Measurements from ENCODE around the gene CSTF3.
A peak's percentile ranks its signal among the peaks of the same experiment; 100 is the strongest.

The CSTF3 gene

GRCh38 chr11:33160136-33160535 lies 1.1 kb downstream of the CSTF3 start:
- peak overlapping the region; percentile 94 for H3K4me3 ChIP-seq (ENCODE audit: low read depth, low read length)
- TF ChIP-seq, protein P1, sequence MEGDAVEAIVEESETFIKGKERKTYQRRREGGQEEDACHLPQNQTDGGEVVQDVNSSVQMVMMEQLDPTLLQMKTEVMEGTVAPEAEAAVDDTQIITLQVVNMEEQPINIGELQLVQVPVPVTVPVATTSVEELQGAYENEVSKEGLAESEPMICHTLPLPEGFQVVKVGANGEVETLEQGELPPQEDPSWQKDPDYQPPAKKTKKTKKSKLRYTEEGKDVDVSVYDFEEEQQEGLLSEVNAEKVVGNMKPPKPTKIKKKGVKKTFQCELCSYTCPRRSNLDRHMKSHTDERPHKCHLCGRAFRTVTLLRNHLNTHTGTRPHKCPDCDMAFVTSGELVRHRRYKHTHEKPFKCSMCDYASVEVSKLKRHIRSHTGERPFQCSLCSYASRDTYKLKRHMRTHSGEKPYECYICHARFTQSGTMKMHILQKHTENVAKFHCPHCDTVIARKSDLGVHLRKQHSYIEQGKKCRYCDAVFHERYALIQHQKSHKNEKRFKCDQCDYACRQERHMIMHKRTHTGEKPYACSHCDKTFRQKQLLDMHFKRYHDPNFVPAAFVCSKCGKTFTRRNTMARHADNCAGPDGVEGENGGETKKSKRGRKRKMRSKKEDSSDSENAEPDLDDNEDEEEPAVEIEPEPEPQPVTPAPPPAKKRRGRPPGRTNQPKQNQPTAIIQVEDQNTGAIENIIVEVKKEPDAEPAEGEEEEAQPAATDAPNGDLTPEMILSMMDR (IDR thresholded peaks at IDR 0.05; ENCODE audit: low read depth, low read length): no peak

DNA sequence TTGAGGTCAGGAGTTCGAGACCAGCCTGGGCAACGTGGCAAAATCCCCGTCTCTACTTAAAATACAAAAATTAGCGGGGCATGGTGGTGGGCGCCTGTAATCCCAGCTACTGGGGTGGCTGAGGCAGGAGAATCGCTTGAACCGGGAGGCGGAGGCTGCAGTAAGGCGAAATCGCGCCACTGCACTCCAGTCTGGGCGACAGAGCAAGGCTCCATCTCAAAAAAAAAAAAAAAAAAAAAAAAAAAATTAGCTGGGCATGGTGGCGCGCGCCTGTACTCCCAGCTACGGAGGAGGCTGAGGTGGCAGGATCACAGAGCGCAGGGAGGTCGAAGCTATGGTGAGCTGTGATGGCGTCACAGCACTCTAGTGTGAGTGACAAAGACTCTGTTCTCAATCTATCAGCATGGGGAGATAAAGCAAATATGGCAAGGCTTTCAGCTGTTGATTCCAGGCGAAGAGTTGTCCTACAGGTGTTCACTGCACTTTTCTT lies 1.9 kb downstream of the CSTF3 start:
- H3K4me3 ChIP-seq (ENCODE audit: low read depth, low read length): peak overlapping the region; percentile 94

- TF ChIP-seq, protein P1 (IDR thresholded peaks at IDR 0.05; ENCODE audit: low read depth, low read length): no peak
- no peak overlapping the region for H3K4me3 ChIP-seq (ENCODE audit: low read depth, low read length)
Observed at GRCh38 chr11:33158596-33159275, 2.5 kb downstream of the CSTF3 start.

DNA sequence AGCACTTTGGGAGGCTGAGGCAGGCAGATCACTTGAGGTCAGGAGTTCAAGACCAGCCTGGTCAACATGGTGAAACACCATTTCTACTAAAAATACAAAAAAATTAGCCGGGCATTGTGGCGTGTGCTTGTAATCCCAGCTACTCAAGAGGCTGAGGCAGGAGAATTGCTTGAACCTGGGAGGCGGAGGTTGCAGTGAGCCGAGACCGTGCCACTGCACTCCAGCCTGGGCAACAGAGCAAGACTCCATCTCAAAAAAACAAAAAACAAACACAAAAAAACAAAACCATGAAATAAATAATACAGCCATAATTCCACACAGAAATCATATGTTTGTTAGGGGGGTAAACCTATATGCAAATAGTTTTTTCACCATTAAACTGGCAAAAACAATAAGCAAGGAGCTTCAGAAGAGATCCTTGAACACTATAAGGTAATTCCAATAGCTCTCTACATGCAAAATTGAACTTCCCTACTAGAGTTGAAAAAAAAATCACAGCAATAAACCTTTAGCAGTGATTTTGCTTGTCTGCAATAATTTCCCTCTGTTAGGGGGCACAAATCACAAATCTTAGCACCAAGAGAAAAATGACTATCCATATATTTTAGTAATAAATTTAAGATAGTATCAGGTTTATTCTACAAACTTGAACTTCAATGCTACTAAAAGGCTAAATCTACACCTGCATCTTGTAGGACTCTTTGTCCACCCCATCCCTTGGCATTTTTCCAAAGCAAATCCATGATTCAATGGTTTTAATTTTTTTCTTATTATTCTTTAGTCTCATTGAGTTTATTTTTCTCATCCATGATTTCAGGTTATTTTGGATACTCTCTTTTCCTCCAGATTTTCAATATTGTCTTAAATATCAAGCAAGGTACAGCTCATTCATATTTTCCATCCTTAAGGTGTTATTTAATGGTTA lies 3.9 kb downstream of the CSTF3 start:
- no peak overlapping the region for H3K4me3 ChIP-seq (ENCODE audit: low read depth, low read length)

GRCh38 chr11:33151399-33151798 lies 9.9 kb downstream of the CSTF3 start:
- no peak overlapping the region for H3K4me3 ChIP-seq (ENCODE audit: low read depth, low read length)
- TF ChIP-seq, protein P1 (IDR thresholded peaks at IDR 0.05; ENCODE audit: low read depth, low read length): no peak

More for the DNA sequence above, 3.9 kb downstream of the CSTF3 start:
- TF ChIP-seq, protein P1 (IDR thresholded peaks at IDR 0.05; ENCODE audit: low read depth, low read length): no peak

GRCh38 chr11:33147559-33147958 lies 13.7 kb downstream of the CSTF3 start:
- TF ChIP-seq, protein P1 (IDR thresholded peaks at IDR 0.05; ENCODE audit: low read depth, low read length): no peak
- H3K4me3 ChIP-seq (ENCODE audit: low read depth, low read length): no peak overlapping the region

GRCh38 chr11:33135768-33136443 lies 25.4 kb downstream of the CSTF3 start:
- TF ChIP-seq, protein P1 (IDR thresholded peaks at IDR 0.05; ENCODE audit: low read depth, low read length): no peak
- H3K4me3 ChIP-seq (ENCODE audit: low read depth, low read length): no peak overlapping the region
